GM13976 (cell line): ENCODE results near the gene AGR3.
"Not testable (repeated sequence)": the region's sequence is repeated elsewhere in the genome, so short reads cannot be mapped to it uniquely, and the experiment has no call there.

Experiments used
- DNase-seq: peaks from one replicate; pipeline ENCODE4 v3.0.0; 2012; ENCODE audit warnings: low spot score
- CTCF ChIP-seq: IDR thresholded peaks from 2 replicates; pipeline ENCODE4 v1.5.1; 2012; ENCODE audit warnings: borderline replicate concordance, mild to moderate bottlenecking; ENCODE audit not compliant: insufficient read depth; ENCODE audit errors: extremely low read depth, missing control alignments, control extremely low read depth
- in situ Hi-C: fragments of 300-500 bp; cut with MboI; formaldehyde crosslinking; loops from one replicate; pipeline ENCODE4 v1.12.0; 2022; ENCODE audit warnings: low sequenced_read_pairs, mixed read lengths, inconsistent platforms; ENCODE audit not compliant: unreplicated experiment

The AGR3 gene

GRCh38 chr7:16883918-16884317 lies 2.1 kb upstream of the AGR3 start:
- in situ Hi-C loops = no loop called here
- TF ChIP-seq CTCF = no peak
- DNase-seq = no peak

GRCh38 chr7:16880554-16880953 lies 1.2 kb downstream of the AGR3 start:
- no peak for TF ChIP-seq CTCF
- no peak for DNase-seq
- in situ Hi-C loops = no loop called here

GRCh38 chr7:16879181-16879580 lies 2.6 kb downstream of the AGR3 start:
- in situ Hi-C loops = no loop called here
- no peak for TF ChIP-seq CTCF
- no peak for DNase-seq

- in situ Hi-C loops = no loop called here
- DNase-seq = no peak
- no peak for TF ChIP-seq CTCF
These were observed 5.9 kb downstream of the AGR3 start for GRCh38 chr7:16875861-16876260.

- no peak for DNase-seq
- in situ Hi-C loops = no loop called here
- no peak for TF ChIP-seq CTCF
These were observed 7.7 kb downstream of the AGR3 start for GRCh38 chr7:16874066-16874465.

- no peak for DNase-seq
- TF ChIP-seq CTCF = no peak
- in situ Hi-C loops = no loop called here
These were observed 14.5 kb downstream of the AGR3 start for GRCh38 chr7:16867328-16867727.

- DNase-seq, in situ Hi-C loops: not testable (repeated sequence)
These were observed 28.6 kb downstream of the AGR3 start for GRCh38 chr7:16853189-16853588.
